ENCODE results near the gene LRP1B.

LRP1B gene

GRCh38 chr2:141523199-141523598, 607.6 kb downstream of the LRP1B start:
- no peak for DNase-seq

DNA sequence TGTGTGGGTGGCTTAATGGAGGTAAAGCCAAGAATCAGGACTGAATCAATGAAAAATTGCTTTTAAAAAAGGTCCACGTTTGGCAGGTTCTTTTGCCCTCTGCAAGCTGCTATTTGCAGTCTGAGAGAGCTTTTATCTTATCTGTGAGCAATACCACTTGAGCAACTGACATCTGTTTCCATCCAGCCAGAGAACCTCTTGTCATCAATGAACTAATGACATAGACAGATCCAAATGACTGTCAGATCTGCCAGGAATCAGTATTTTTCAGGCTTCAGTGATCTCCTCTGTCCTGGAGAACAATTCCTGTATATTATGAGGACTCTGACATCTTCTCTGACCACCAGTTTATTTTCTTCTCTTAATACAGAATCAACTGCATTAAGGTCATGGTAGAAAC, 608.1 kb downstream of the LRP1B start:
- DNase-seq, result no peak

DNA sequence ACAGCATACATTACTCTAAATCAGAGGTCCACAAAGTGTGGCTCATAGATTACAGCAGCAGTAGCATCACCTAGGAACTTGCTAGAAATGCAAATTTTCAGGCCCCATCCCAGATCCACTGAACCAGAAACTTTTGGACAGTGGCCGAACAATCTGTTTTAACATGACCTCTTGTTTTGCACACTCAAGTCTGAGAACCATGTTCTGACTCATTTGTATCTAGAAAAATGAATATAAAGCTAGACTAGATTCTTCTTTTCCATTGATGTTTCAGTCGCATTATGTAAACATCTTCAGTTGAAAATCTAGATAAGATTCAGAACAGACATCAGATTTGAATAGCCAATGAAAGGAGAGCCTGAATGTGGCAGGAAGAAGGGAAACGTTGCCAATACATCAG, 608.8 kb downstream of the LRP1B start:
- DNase-seq, result peak in 1 of 58 donors; percentile 9

- DNase-seq, result no peak
Measured at GRCh38 chr2:141519906-141520305, 610.9 kb downstream of the LRP1B start.

DNA sequence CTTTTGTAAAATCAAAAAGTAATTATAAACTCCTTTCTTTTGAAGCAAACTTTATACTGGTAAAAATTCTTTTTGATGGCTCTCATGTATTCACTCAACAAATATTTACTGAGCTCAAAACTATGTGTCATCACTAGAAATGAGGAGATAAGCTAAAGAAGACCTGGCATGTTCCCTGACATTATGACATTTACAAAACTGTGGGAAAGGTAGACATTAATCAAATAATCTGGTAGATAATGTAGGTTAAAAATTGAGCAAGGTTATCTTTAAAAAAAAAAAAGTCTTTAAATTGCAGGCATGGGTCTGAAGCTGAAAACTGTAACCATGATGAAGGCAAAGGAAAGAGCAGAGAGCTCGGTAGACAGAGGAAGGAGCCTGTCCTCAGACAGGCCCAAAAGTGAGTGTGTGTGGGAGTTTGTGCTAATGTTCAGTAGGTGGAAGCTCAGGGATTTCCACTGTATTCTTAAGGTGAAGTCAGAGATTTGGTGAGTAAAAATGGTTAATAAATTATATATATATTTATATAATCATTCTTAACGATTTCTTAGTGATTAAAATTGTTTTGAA, 612.9 kb downstream of the LRP1B start:
- no peak for DNase-seq

DNA sequence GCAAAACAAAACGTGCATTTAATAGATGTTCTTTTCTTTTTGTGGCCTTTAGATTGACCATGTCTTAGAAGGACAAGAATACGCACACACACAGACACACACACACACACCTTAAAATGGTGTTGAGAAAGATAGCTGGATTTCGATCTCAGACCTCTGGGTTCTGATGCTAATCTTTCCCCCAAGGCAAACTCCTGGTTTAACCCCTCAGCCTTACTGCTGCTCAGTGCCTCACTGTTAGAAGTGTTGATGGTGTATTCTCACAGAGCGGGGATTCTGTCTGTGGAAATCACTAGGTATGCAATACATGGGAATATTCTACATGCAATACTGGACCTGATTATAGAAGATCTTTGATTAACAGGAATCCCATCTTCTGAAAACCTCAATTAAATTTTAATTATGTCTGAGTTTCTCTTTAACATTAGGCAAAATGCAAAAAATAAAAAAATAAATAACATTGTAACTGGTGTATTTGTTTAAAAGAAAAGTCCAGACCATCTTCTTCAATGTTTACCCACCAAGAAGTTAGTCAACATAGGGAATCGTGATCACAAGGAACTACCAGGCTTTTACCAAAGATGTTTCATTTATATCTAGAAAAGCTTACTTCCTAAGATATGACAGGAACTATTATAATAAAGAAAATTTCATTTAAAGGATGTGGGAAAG, 613.5 kb downstream of the LRP1B start:
- no peak for DNase-seq

GRCh38 chr2:141515931-141516330, 614.9 kb downstream of the LRP1B start:
- DNase-seq, result no peak

- no peak for DNase-seq
Measured at GRCh38 chr2:141513853-141514252, 617.0 kb downstream of the LRP1B start.

DNA sequence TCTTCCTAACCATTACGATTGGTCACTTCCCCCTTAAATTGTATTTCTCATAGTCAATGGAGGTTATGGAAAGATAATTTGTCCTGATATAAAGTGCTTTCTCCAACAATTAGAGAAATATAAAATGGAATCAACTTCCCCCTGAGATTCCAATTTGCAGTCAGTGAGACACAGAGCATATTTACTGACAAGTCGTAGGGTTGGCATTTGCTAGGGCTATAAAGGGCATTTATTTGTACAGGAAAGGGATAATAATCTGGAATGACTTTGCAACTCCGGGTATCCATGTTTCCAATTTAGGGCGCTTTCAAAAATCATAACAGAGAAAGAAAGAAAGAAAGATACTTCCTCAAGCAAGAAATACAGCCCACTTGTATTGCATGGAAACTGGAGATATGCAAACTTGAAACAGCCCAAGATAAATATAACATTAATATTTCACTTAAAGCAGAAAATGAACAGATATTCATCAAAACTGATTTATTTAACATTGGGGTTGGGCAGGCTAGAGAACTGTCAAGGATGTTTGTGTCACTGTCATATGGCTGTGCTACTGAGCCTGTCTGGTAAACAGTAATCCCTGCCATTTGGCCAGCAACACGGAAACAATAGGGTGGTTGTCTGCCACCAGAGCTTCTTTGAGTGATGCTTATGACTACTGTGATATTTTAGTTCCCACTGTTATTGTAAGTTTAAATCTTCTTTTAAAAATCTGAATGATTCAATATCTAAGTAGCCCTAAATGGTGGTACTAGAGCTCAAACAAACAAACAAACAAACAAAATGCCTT, 621.8 kb downstream of the LRP1B start:
- peak in 22 of 58 donors; percentile 1 to 62 (median 26) for DNase-seq

DNA sequence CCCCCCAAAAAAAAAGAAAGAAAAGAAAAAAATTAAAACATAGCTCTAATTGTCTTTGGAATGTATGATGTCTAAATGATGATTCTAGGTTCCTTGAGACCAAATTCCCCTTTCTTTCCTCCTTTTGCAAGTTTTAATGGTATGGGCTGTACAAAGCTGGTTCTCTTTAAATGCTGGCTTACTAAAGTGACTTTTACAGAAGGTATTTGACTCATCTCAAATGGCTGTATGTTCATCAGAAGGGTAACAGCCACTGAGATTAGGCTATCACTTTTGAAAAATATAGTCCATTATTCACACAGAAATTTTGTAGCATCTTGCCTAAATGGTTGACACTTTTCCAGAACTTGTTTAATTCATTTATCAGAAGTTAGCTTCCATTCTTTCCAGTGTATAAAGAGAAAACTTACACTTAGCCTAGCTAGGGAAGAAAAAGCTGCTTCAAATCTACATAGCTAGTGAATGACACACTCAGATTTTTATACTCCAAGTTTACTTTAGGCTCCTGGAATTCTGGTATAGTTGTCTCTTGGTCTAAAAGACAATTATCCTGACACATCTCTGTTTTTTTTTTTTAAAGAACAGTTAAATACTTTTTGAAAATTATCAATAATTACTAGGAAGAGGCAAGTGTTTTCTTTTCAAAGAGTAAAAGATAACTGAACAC, 622.6 kb downstream of the LRP1B start:
- no peak for DNase-seq

GRCh38 chr2:141506135-141506534, 624.7 kb downstream of the LRP1B start:
- DNase-seq, result no peak

DNA sequence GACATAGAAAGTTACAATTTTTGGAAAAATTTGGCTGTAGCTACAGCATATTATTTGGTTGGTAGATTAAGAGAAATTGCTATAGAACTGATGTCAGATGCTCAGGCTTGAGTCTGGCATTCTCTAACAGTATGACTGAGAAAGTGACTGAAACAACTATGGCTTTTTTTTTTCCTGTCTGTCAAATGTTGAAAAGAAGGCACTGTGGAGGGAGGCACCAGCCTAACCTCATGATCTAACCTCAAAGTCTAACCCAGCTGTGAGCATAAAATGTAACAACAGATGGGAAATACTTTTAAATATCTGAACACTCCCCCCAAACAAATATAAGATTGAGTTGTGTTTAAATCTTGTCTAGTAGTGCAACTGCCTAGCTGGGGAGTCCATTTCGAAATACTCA, 629.1 kb downstream of the LRP1B start:
- no peak for DNase-seq

DNA sequence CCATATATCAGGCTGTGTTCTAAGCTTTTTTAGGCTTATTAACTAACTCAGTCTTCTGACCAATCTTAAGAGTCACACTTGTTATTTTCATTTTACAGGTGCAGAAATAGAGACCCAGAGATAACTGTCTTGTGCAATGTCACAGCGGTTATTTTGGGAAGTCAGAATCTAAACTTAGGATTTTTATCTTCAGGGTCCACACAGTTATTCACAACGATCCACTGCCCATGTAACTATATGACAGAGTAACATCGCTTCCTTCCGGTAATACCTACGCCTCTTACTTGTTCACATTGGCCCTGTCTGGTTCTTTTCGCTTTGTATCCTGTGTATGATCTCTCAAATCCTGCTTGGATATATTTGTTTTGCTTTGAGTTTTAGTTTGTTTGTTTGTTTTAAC, 631.7 kb downstream of the LRP1B start:
- no peak for DNase-seq

- DNase-seq, result no peak
Measured at GRCh38 chr2:141498561-141498960, 632.3 kb downstream of the LRP1B start.

DNA sequence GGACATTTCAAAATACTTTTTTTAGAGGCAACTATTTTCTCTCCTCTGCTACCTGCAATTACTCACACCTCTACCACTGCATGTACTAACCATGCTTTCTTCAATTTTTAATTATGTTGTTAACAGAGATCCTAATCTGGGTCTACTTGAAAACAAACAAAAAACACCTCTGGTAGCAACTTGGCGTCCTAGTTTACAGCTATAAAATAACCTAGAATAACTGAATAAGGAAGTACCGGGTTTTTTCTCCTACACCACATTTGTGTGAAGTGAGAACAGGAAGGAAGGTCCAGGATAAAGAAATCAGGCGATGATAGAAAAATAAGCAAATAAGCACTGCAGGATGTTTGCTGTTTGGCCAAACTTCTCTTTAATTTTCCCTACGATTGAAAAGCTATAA, 633.5 kb downstream of the LRP1B start:
- DNase-seq, result no peak

DNA sequence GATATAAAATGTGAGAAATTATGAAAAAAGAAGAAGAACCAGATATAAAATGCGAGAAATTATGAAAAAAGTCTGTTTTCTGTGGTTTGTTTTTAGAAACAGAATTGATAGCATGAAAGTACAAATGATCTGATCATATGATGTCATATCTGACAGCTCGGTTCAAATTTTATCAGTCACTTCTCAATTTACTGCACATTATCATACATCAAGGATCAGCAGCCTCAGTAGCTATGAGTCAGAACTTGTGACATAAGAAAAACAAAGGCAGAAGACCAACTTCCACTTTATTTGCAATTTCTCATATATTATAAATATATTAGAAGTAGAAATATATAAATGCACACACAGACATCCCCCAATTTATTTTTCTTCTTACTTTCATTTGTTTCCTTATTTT, 634.0 kb downstream of the LRP1B start:
- no peak for DNase-seq

GRCh38 chr2:141493936-141494335, 636.9 kb downstream of the LRP1B start:
- DNase-seq, result no peak

GRCh38 chr2:141492816-141493215, 638.0 kb downstream of the LRP1B start:
- DNase-seq, result no peak

GRCh38 chr2:141490886-141491285, 639.9 kb downstream of the LRP1B start:
- no peak for DNase-seq

GRCh38 chr2:141482697-141483096, 648.1 kb downstream of the LRP1B start:
- no peak for DNase-seq

- no peak for DNase-seq
Measured at GRCh38 chr2:141475801-141476200, 655.0 kb downstream of the LRP1B start.

DNA sequence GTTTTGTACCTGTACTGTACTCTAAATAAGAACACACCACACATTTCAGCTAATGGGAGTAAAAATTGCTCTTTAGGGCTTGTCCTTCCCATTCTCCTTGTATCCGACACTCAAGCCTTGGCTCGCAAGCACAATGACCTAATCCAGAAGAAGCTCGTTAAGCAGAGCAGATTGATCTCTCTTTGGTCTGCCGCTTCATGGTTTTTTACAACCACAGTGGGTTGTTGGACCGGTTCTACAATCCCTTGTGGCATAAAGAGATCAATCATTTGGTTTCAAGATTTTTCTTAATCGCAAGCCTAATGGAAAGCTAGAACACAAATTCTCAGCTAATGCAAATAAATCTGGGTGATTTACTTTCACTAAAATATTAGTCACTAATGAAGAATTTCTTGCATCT, 662.1 kb downstream of the LRP1B start:
- DNase-seq, result no peak

Measured in anterior cingulate cortex (tissue), 58 donors.